ENCODE data around the gene AGPS. TPM values are rescaled to one million over a fixed set of nuclear protein-coding genes. Genes with fewer than 3 reads are reported as not detected.
A peak's percentile ranks its signal among the peaks of the same experiment; 100 is the strongest.
"Not testable (repeated sequence)": the region's sequence is repeated elsewhere in the genome, so short reads cannot be mapped to it uniquely, and the experiment has no call there.

AGPS gene
- total RNA-seq, 1 experiment from 2014 or later = 69.9 TPM

- CTCF ChIA-PET = interaction anchor here (1.5 kb wide), 1 partner anchor 12 kb away, joined by 4 read pairs; the partner anchor contains the start of gene AGPS
- no peak for DNase-seq
Observed at GRCh38 chr2:177404243-177404642, 11.7 kb downstream of the AGPS start.

GRCh38 chr2:177405029-177405692 is 12.6 kb downstream of the AGPS start:
- Mint-ChIP-seq H3K4me1 (ENCODE audit: low read depth, unreplicated experiment) (peaks cover 55% of the 10 kb centered on the region), H3K36me3 (ENCODE audit: insufficient read depth, unreplicated experiment) (no peaks in the 10 kb centered on the region), H3K4me3 (ENCODE audit: low read depth, unreplicated experiment) (no peak overlapping the region), H3K27ac (ENCODE audit: unreplicated experiment) (no peak overlapping the region), H3K27me3 (ENCODE audit: unreplicated experiment) (no peaks in the 10 kb centered on the region), H3K9me3 (ENCODE audit: low read depth, unreplicated experiment) (no peaks in the 10 kb centered on the region)
- peak; percentile 11 for DNase-seq
- CTCF ChIA-PET = interaction anchor here (0.7 to 1.5 kb wide), 4 partner anchors 9 to 13 kb away, joined by 3 to 5 read pairs (median 4); partner anchors contain the start of gene AGPS
- intact Hi-C loops (cut with micrococcal nuclease; ENCODE audit: unreplicated experiment) = no loop called here
- no TSS peak for BruUV-seq (replicated peaks)
- TF ChIP-seq, protein P1, sequence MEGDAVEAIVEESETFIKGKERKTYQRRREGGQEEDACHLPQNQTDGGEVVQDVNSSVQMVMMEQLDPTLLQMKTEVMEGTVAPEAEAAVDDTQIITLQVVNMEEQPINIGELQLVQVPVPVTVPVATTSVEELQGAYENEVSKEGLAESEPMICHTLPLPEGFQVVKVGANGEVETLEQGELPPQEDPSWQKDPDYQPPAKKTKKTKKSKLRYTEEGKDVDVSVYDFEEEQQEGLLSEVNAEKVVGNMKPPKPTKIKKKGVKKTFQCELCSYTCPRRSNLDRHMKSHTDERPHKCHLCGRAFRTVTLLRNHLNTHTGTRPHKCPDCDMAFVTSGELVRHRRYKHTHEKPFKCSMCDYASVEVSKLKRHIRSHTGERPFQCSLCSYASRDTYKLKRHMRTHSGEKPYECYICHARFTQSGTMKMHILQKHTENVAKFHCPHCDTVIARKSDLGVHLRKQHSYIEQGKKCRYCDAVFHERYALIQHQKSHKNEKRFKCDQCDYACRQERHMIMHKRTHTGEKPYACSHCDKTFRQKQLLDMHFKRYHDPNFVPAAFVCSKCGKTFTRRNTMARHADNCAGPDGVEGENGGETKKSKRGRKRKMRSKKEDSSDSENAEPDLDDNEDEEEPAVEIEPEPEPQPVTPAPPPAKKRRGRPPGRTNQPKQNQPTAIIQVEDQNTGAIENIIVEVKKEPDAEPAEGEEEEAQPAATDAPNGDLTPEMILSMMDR (IDR thresholded peaks at IDR 0.05; ENCODE audit: unreplicated experiment) = no peak

More at GRCh38 chr2:177404243-177404642, 11.7 kb downstream of the AGPS start:
- H3K4me1 Mint-ChIP-seq (ENCODE audit: low read depth, unreplicated experiment) = peaks cover 61% of the 10 kb centered on the region
- no peaks in the 10 kb centered on the region for H3K36me3 Mint-ChIP-seq (ENCODE audit: insufficient read depth, unreplicated experiment)
- intact Hi-C loops (cut with micrococcal nuclease; ENCODE audit: unreplicated experiment) = no loop called here
- no peaks in the 10 kb centered on the region for H3K9me3 Mint-ChIP-seq (ENCODE audit: low read depth, unreplicated experiment)
- H3K4me3 Mint-ChIP-seq (ENCODE audit: low read depth, unreplicated experiment) = no peak overlapping the region
- no peaks in the 10 kb centered on the region for H3K27me3 Mint-ChIP-seq (ENCODE audit: unreplicated experiment)
- TF ChIP-seq, protein P1 (IDR thresholded peaks at IDR 0.05; ENCODE audit: unreplicated experiment) = no peak
- no peak overlapping the region for H3K27ac Mint-ChIP-seq (ENCODE audit: unreplicated experiment)
- BruUV-seq (replicated peaks) = no TSS peak

GRCh38 chr2:177406182-177406581 is 13.6 kb downstream of the AGPS start:
- Mint-ChIP-seq H3K4me3 (ENCODE audit: low read depth, unreplicated experiment) (no peak overlapping the region), H3K9me3 (ENCODE audit: low read depth, unreplicated experiment) (no peaks in the 10 kb centered on the region), H3K27ac (ENCODE audit: unreplicated experiment) (peak overlapping the region; percentile 24), H3K27me3 (ENCODE audit: unreplicated experiment) (no peaks in the 10 kb centered on the region), H3K4me1 (ENCODE audit: low read depth, unreplicated experiment) (peaks cover 55% of the 10 kb centered on the region), H3K36me3 (ENCODE audit: insufficient read depth, unreplicated experiment) (no peaks in the 10 kb centered on the region)
- TF ChIP-seq, protein P1 (IDR thresholded peaks at IDR 0.05; ENCODE audit: unreplicated experiment) = no peak
- intact Hi-C loops (cut with micrococcal nuclease; ENCODE audit: unreplicated experiment) = no loop called here
- CTCF ChIA-PET = interaction anchor here (0.9 to 1.5 kb wide), 3 partner anchors 8 to 10 kb away, joined by 3 to 5 read pairs (median 3); no protein-coding TSS in a partner anchor
- no peak for DNase-seq
- BruUV-seq (replicated peaks) = no TSS peak

DNA sequence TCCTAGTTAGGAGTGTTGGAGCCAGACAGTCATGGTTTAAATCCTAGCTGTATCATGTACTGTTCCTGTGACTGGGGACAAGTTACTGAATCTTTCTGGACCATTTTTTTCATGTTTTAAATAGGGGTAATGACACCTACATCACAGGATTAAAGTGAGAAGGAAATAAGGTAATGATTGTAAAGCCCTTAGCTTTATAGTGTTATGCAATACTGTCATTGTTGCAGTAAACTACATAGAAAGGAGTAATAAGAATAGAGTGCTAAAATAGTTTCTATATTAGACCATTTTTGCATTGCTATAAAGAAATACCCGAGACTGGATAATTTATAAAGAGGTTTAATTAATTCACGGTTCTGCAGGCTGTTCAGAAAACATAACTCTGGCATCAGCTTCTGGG is 14.5 kb downstream of the AGPS start:
- no TSS peak for BruUV-seq (replicated peaks)
- intact Hi-C loops (cut with micrococcal nuclease; ENCODE audit: unreplicated experiment) = no loop called here
- no peak overlapping the region for H3K27ac Mint-ChIP-seq (ENCODE audit: unreplicated experiment)
- H3K36me3 Mint-ChIP-seq (ENCODE audit: insufficient read depth, unreplicated experiment) = no peaks in the 10 kb centered on the region
- TF ChIP-seq, protein P1 (IDR thresholded peaks at IDR 0.05; ENCODE audit: unreplicated experiment) = no peak
- no peaks in the 10 kb centered on the region for H3K27me3 Mint-ChIP-seq (ENCODE audit: unreplicated experiment)
- no peak for DNase-seq
- CTCF ChIA-PET = interaction anchor here (0.5 to 1.2 kb wide), 3 partner anchors 8 to 264 kb away, joined by 3 to 4 read pairs (median 3); no protein-coding TSS in a partner anchor
- peaks cover 49% of the 10 kb centered on the region for H3K4me1 Mint-ChIP-seq (ENCODE audit: low read depth, unreplicated experiment)
- no peak overlapping the region for H3K4me3 Mint-ChIP-seq (ENCODE audit: low read depth, unreplicated experiment)
- H3K9me3 Mint-ChIP-seq (ENCODE audit: low read depth, unreplicated experiment) = no peaks in the 10 kb centered on the region

- CTCF ChIA-PET = not testable (repeated sequence)
Observed at GRCh38 chr2:177410629-177411028, 18.1 kb downstream of the AGPS start.

More at GRCh38 chr2:177410629-177411028, 18.1 kb downstream of the AGPS start:
- DNase-seq; BruUV-seq (replicated peaks); H3K27me3 Mint-ChIP-seq (ENCODE audit: unreplicated experiment); intact Hi-C loops (cut with micrococcal nuclease; ENCODE audit: unreplicated experiment); H3K9me3 Mint-ChIP-seq (ENCODE audit: low read depth, unreplicated experiment); H3K27ac Mint-ChIP-seq (ENCODE audit: unreplicated experiment); H3K36me3 Mint-ChIP-seq (ENCODE audit: insufficient read depth, unreplicated experiment); H3K4me3 Mint-ChIP-seq (ENCODE audit: low read depth, unreplicated experiment): not testable (repeated sequence)
- peaks cover 46% of the 10 kb centered on the region for H3K4me1 Mint-ChIP-seq (ENCODE audit: low read depth, unreplicated experiment)
